Panc1 (cell line): Measurements from ENCODE around the gene ATP2A3. TPM values are rescaled to one million over a fixed set of nuclear protein-coding genes. Genes with fewer than 3 reads are reported as not detected.

Experiments used
- ATAC-seq: fragments of 200-7000 bp; cut with Tn5 transposase; 2 replicates; pipeline ENCODE4 v1.9.1; 2020; ENCODE audit warnings: mild to moderate bottlenecking, moderate library complexity
- BruUV-seq: library from RNA; stranded (reverse); fragments of 400-500 nt; replicated peaks from 2 replicates; lab custom pipeline; 2021; lab: Mats Ljungman, UMichigan
- CTCF ChIA-PET: fragments of 300-600 bp; sonication (Branson Sonifier 250); formaldehyde crosslinking; loops from one replicate; lab custom pipeline; 2022; ENCODE audit warnings: antibody characterized with exemption; lab: Charles Lee
- POLR2A ChIA-PET: fragments of 300-600 bp; sonication (Branson Sonifier 250); formaldehyde crosslinking; loops from one replicate; lab custom pipeline; 2022; ENCODE audit warnings: antibody characterized with exemption; lab: Charles Lee
- DNase-seq: peaks from one replicate; pipeline ENCODE4 v3.0.0-alpha.2; 2010; ENCODE audit warnings: low read depth, low spot score
- H3K27ac ChIP-seq: 2 replicates; pipeline ENCODE4 v1.5.1; 2011; ENCODE audit warnings: mild to moderate bottlenecking, low read length, inconsistent platforms
- H3K27me3 ChIP-seq: fragments of 200-500 bp; sonication (Bioruptor generic); 2 replicates; pipeline ENCODE4 v1.6.0; 2014; ENCODE audit warnings: low read length, inconsistent platforms; ENCODE audit not compliant: control insufficient read depth, insufficient read depth
- H3K36me3 ChIP-seq: fragments of 200-500 bp; sonication (Bioruptor generic); 2 replicates; pipeline ENCODE4 v1.5.1; 2014; ENCODE audit warnings: inconsistent platforms, mild to moderate bottlenecking, low read length, moderate library complexity; ENCODE audit not compliant: control insufficient read depth, insufficient read depth
- H3K4me1 ChIP-seq: 2 replicates; pipeline ENCODE4 v1.5.1; 2011; ENCODE audit warnings: inconsistent platforms, mild to moderate bottlenecking, low read length, moderate library complexity; ENCODE audit not compliant: control insufficient read depth, insufficient read depth
- H3K4me3 ChIP-seq, 2 experiments: 2 replicates each; pipeline ENCODE4 v1.5.1; 2011 to 2012; ENCODE audit warnings: low read depth in 2 of 2, low read length in 2 of 2, mild to moderate bottlenecking in 2 of 2, inconsistent platforms in 1 of 2, moderate library complexity in 1 of 2
- H3K9me3 ChIP-seq: fragments of 200-500 bp; sonication (Bioruptor generic); 2 replicates; pipeline ENCODE4 v1.5.1; 2014; ENCODE audit warnings: low read depth, mild to moderate bottlenecking, inconsistent platforms, low read length, moderate library complexity; ENCODE audit not compliant: control insufficient read depth, insufficient read depth
- CTCF ChIP-seq: fragments of 450-650 bp; IDR thresholded peaks from 2 replicates; pipeline ENCODE4 v1.5.1; 2017; ENCODE audit warnings: mild to moderate bottlenecking
- POLR2AphosphoS5 ChIP-seq: IDR thresholded peaks from 2 replicates; pipeline ENCODE4 v1.6.1; 2012; ENCODE audit warnings: mild to moderate bottlenecking, low read depth, low read length, moderate library complexity
- REST ChIP-seq, 2 experiments: IDR thresholded peaks; 2 replicates each; pipeline ENCODE4 v1.6.1; 2011 to 2012; ENCODE audit warnings: low read depth in 2 of 2, control low read depth in 1 of 2, low read length in 1 of 2, mild to moderate bottlenecking in 1 of 2, moderate library complexity in 1 of 2; ENCODE audit not compliant: insufficient read depth in 1 of 2
- SIN3A ChIP-seq: IDR thresholded peaks from 2 replicates; pipeline ENCODE4 v1.6.1; 2012; ENCODE audit warnings: low read depth, mild to moderate bottlenecking, low read length, moderate library complexity, borderline replicate concordance; ENCODE audit not compliant: insufficient read depth
- TCF7L2 ChIP-seq: IDR thresholded peaks from 2 replicates; pipeline ENCODE4 v1.6.1; 2011; ENCODE audit warnings: mild to moderate bottlenecking, low read depth, low read length, inconsistent platforms
- in situ Hi-C: cut with HindIII; loops from 2 replicates; pipeline ENCODE4 v1.10.0; 2016; ENCODE audit warnings: low sequenced_read_pairs, low pct_unique_long_range_greater_than_20kb
- intact Hi-C: fragments of 100-400 bp; cut with micrococcal nuclease; formaldehyde crosslinking; loops from one replicate; pipeline ENCODE4 v1.10.0; 2022; ENCODE audit not compliant: unreplicated experiment
- total RNA-seq: library from RNA; stranded (reverse); gene quantifications from one replicate; pipeline ENCODE4 v1.2.1, GENCODE V29; 2021; ENCODE audit not compliant: unreplicated experiment

Gene ATP2A3
- total RNA-seq, 1 experiment from 2014 or later: 29.7 TPM

- Histone ChIP-seq H3K27ac (no peak overlapping the region), H3K36me3 (no peaks in the 10 kb centered on the region), H3K4me3 (no peak overlapping the region), H3K9me3 (no peaks in the 10 kb centered on the region), H3K4me1 (peaks cover 10% of the 10 kb centered on the region), H3K27me3 (no peaks in the 10 kb centered on the region)
- BruUV-seq: no TSS peak
- ATAC-seq (no peak), DNase-seq (no peak)
- TF ChIP-seq CTCF (no peak), SIN3A (no peak), POLR2AphosphoS5 (no peak), TCF7L2 (no peak), REST (IDR thresholded peaks at IDR 0.05; ENCODE audit: insufficient read depth in 1 of 2, low read depth in 2 of 2, low read length in 1 of 2) (no peak)
- ChIA-PET CTCF (no interaction called here), POLR2A (no interaction called here)
- in situ Hi-C loops (no loop called here), intact Hi-C loops (no loop called here)
Observed at GRCh38 chr17:3955673-3955988, 8.6 kb downstream of the ATP2A3 start.

- no peaks in the 10 kb centered on the region for H3K36me3 ChIP-seq
- ChIA-PET CTCF (no interaction called here), POLR2A (no interaction called here)
- no peak overlapping the region for H3K27ac ChIP-seq
- no peaks in the 10 kb centered on the region for H3K9me3 ChIP-seq
- peaks cover 10% of the 10 kb centered on the region for H3K4me1 ChIP-seq
- H3K4me3 ChIP-seq: no peak overlapping the region
- intact Hi-C loops: no loop called here
- BruUV-seq: no TSS peak
- DNase-seq (no peak), ATAC-seq (no peak)
- no peaks in the 10 kb centered on the region for H3K27me3 ChIP-seq
- in situ Hi-C loops: no loop called here
- TF ChIP-seq TCF7L2: no peak
- no peak for TF ChIP-seq SIN3A
- no peak for TF ChIP-seq CTCF
- no peak for TF ChIP-seq REST (IDR thresholded peaks at IDR 0.05; ENCODE audit: insufficient read depth in 1 of 2, low read depth in 2 of 2, low read length in 1 of 2)
- TF ChIP-seq POLR2AphosphoS5: no peak
Observed at GRCh38 chr17:3954976-3955672, 9.1 kb downstream of the ATP2A3 start.
